ENCODE measurements around the gene FBXO8.
"Not testable (repeated sequence)": the region's sequence is repeated elsewhere in the genome, so short reads cannot be mapped to it uniquely, and the experiment has no call there.

The FBXO8 gene

GRCh38 chr4:174282836-174283506, 496 bp downstream of the FBXO8 start:
- peak; percentile 70 for DNase-seq

DNA sequence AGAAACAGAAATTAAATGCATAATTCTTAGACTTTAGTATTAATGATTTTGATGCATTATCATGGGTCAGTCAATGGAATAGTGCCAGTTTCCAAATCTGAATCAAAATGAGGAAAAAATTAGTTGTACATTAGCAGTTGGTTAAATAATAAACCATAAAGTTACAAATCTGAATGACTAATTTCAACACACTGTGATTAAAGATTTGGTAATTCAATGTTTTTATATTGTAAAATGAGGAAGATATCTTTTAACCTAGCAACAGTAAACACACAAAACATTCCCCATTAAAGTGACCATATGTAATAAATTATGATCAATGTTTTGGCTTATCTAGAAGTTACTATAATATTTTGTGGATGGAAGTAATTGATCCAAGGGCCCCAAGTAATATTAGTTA, 1.6 kb downstream of the FBXO8 start:
- no peak for DNase-seq

GRCh38 chr4:174281182-174281737, 2.2 kb downstream of the FBXO8 start:
- no peak for DNase-seq

DNA sequence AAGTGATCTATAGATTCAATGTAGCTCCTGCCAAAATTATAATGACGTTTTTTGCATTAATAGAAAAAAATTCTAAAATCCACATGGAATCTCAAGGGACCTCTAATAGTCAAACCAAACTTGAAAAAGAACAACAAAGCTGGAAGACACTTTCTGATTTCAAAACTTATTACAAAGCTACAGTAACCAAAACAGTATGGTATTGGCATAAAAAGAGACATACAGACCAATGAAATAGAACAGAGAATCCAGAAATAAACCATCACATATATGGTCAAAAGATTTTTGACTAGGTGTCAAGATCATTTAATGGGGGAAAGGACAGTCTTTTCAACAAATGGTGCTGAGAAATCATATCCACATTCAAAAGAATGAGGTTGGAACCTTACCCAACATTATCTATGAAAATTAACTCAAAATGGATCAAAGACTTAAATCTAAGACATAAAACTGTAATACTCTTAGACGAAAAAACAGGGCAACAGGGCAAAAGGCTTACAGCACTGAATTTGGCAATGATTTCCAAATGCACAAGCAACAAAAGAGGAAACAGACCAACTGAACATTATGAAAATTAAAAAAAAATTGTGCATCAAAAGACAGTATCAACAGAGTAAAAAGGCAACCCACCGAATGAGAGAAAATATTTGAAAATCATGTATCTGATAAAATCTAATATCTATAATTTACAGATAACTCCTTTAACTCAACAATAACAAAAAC, 3.9 kb downstream of the FBXO8 start:
- DNase-seq, result no peak

DNA sequence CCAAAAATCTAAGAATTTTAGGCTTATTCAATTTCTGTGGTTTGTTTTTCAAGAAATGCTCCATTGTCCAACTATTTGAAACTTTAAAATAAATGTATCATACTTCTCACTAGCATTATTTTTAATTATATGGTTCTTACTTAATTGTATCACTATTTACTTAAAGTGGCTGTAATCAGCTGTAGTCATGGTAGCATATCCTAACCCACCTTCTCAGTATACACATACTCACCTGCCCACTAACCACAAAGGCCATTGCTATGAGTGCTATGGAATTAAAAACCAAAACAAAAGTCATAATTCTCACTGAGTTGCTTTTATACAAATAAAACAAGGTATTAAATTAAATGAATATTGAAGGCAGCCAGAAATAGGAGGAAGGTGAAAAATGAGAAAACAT, 5.0 kb downstream of the FBXO8 start:
- DNase-seq, result no peak

DNA sequence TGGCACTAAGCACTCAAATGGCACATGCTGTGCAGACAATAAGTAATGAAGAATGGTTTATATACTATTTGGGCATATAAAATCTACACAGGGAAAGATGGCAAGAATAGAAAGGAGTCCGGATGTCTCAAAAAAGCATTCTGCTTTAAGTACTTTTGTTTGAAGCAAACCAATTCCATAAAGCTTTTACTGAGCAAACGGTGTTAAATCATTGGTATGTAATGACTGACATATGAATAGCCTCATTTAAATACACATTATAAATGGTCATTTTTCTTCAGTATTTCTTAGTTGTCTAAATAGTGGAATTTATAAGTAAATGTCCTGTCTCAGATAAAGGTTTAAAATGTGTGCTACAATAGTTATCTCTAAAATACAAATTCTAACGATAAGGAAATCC, 6.0 kb downstream of the FBXO8 start:
- DNase-seq, result no peak

- no peak for DNase-seq
Observed at GRCh38 chr4:174275101-174275500, 8.4 kb downstream of the FBXO8 start.

GRCh38 chr4:174274436-174274835, 9.0 kb downstream of the FBXO8 start:
- DNase-seq, result no peak

- DNase-seq, result no peak
Observed at GRCh38 chr4:174273930-174274329, 9.5 kb downstream of the FBXO8 start.

- DNase-seq, result no peak
Observed at GRCh38 chr4:174266416-174266815, 17.1 kb downstream of the FBXO8 start.

GRCh38 chr4:174265916-174266315, 17.6 kb downstream of the FBXO8 start:
- no peak for DNase-seq

GRCh38 chr4:174263445-174263736, 20.1 kb downstream of the FBXO8 start:
- DNase-seq, result no peak

DNA sequence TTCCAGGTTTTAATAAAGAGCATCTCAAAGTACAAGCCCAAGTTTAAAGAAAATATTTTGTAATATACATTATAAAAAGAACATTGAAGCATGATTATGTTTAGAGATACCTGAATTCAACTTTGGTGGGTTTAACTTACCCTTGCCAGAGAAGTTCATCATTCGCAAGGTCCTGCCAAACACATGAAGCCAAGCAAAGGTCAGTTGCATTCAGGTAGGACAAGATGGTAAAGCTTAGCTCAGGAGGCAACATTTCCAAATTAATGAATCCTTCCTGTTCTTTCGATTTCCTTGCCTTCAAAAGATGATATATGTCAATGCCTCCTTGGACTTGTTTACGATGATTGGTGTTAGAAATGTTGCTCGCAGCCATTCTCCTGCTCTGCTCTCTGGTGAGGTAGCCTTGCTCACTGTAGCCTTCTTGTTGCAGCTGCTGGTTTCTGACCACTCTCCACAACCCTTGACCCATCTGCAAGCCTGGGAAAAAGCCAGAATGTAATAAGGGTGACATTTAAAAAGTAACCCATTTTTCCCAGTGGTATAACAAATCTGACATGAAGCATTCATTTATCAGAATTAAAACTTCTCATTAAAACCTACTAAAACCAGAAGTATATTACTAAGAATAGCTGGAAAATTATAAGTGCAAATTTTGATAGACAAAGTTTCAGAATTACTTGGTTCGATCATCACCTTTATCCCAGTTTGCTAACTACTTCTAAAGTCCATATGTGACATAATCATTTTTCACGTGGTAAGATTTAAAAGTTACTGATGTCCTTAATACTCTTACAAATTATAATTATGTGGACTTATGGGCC, 20.6 kb downstream of the FBXO8 start:
- no peak for DNase-seq

DNA sequence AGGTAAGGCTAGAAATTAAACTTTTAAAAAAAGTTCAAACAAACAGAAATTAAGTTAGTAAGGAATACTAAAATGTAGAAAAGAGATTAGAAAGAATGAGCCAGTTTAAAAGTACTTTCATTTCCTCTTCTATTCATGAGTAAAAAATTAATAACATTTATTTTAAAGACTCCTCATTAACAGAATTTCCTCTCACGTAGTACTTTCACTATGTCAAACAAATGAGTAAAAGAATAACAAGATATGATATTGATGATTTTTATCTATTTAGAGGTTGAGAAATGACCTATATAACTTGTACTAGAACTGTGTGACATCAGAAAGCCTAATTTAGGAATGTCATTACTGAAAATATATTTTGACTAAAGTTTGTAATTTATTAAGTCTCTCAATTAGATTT, 22.0 kb downstream of the FBXO8 start:
- DNase-seq, result not testable (repeated sequence)

DNA sequence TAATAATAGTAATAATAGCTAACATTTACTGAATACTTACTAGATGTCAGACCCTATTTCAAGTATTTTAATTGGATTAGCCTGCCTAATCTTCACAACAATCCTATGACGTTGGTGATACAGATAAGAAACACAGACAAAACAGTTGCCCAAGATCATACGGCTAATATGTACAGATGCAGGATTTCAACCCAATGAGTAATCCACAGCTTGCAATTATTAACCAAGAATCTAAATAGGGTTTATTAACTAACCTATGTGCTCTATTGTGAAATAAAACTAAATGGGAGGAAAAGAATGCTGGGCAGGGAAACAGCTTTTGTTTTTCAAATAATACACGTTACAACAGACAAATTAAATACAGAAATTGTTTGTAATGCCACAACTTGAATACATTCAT, 23.4 kb downstream of the FBXO8 start:
- DNase-seq, result no peak

- no peak for DNase-seq
Observed at GRCh38 chr4:174259580-174259979, 23.9 kb downstream of the FBXO8 start.

DNA sequence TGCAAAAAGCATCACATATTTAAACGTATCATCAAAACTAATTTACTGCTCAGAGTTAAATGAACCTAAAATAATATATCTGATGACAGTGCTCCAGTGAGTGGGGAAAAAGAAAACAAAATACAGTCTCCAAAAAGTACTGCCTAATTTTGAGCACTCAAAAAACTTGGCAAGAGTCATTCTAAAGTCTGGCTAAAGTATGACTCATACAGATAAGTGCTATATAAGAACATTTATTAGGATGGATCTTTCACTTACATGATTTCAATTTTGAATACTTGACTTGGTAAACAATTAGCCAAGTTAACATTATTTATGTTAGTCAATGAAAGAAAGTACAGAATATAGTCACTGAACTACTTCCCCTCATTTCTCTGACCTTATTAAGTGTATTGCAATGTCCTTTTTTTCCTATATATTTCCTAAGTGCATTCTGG, 27.2 kb downstream of the FBXO8 start:
- DNase-seq, result no peak

- no peak for DNase-seq
Observed at GRCh38 chr4:174255786-174256185, 27.7 kb downstream of the FBXO8 start.

- no peak for DNase-seq
Observed at GRCh38 chr4:174255374-174255773, 28.1 kb downstream of the FBXO8 start.

DNA sequence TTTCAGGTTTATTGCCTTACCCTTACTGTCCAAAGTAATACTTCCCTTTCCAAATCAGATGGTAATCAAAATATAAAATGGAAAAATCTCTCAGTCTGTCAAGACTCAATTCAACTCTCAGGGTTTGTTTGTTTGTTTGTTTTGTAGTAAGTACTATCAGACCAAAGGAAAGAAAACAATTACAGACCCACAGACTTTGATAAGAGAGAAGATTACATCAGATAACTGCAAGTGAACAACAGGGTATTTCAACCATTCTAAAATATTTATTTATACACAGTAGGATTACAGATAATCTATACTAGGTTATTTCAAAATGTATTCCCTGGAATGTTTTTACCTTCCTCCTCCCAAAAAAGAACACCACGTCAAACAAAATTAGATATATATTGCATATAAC, 28.9 kb downstream of the FBXO8 start:
- DNase-seq, result no peak

DNA sequence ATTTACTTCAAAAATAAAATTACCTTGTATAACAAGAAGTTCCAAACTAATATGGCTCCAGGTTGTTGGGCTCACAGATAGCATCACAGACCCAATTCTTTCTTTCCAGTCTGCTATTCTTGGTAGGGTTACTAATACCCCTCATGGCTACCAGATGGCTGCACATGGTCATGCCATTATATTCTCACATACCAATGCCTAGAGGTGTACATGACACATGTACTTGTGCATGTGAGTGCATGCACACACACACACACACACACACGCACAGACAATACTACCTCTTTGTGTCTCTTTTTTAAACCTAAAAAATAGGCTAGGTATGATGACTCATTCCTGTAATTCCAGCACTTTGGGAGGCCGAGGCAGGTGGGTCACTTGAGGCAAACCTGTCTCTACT, 31.1 kb downstream of the FBXO8 start:
- DNase-seq, result no peak

- no peak for DNase-seq
Observed at GRCh38 chr4:174248407-174248806, 35.1 kb downstream of the FBXO8 start.

- no peak for DNase-seq
Observed at GRCh38 chr4:174245714-174246113, 37.8 kb downstream of the FBXO8 start.

DNA sequence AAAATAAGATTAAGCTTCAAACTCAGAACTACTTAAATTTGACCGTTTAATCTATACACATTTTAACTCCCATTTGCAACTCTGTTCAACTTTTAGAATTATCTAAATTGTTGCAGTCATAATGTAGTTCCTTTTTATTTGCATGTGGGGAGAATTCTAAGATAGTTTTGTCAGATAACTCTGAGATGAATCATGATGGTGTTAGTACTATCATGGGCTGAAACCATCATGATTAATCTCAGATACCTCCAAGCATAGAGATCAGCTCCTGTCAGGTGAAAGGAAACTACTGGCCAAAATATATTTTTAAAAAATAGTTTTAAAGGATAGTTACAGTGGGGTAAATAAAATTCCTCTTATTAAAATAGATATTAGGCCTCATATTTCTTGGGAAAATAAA, 39.0 kb downstream of the FBXO8 start:
- no peak for DNase-seq

Data from NCI-H510A treated with DMSO at 0.1 percent for 48 hours (cell line).